Thymus (tissue), 11 donors: ENCODE measurements around the gene TPI1. TPM values are rescaled to one million over a fixed set of nuclear protein-coding genes. Genes with fewer than 3 reads are reported as not detected.
"Not testable (repeated sequence)": the region's sequence is repeated elsewhere in the genome, so short reads cannot be mapped to it uniquely, and the experiment has no call there.

Source experiments
- DNase-seq, 9 donors: peaks; one replicate each; pipeline ENCODE4 v3.0.0-alpha.2; 2013; ENCODE audit warnings: low spot score in 9 of 9, low read depth in 6 of 9, missing footprints in 1 of 9
- H3K27ac ChIP-seq, 2 donors: one replicate each; pipeline ENCODE4 v1.5.1; 2013; ENCODE audit warnings: control low read depth in 1 of 2, low read depth in 1 of 2, low read length in 1 of 2, mild to moderate bottlenecking in 1 of 2, moderate library complexity in 1 of 2
- H3K27me3 ChIP-seq, 2 donors: one replicate each; pipeline ENCODE4 v1.5.1; 2013; ENCODE audit warnings: low read length in 1 of 2; ENCODE audit not compliant: control insufficient read depth in 2 of 2, insufficient read depth in 1 of 2
- H3K36me3 ChIP-seq, 2 donors: one replicate each; pipeline ENCODE4 v1.5.1; 2013; ENCODE audit warnings: low read length in 1 of 2, mild to moderate bottlenecking in 1 of 2, moderate library complexity in 1 of 2; ENCODE audit not compliant: control insufficient read depth in 2 of 2, insufficient read depth in 2 of 2
- H3K4me1 ChIP-seq, 2 donors: one replicate each; pipeline ENCODE4 v1.5.1; 2013; ENCODE audit warnings: low read length in 2 of 2; ENCODE audit not compliant: control insufficient read depth in 2 of 2, insufficient read depth in 2 of 2
- H3K4me3 ChIP-seq, 2 donors: one replicate each; pipeline ENCODE4 v1.5.1; 2013; ENCODE audit warnings: low read length in 2 of 2, control low read depth in 1 of 2, mild to moderate bottlenecking in 1 of 2
- H3K9me3 ChIP-seq, 2 donors: one replicate each; pipeline ENCODE4 v1.5.1; 2013; ENCODE audit warnings: low read length in 1 of 2, mild to moderate bottlenecking in 1 of 2; ENCODE audit not compliant: control insufficient read depth in 2 of 2, insufficient read depth in 1 of 2
- WGBS: extraction: QIAGEN DNeasy Blood & Tissue Kit; methylation state at CpG from one replicate; pipeline ENCODE4 v1.1.7; 2013; 5-methylcytosine and 5-hydroxymethylcytosine counted together
- polyA plus RNA-seq: library from polyadenylated mRNA; stranded (reverse); fragments of 200-250 nt; gene quantifications from one replicate; pipeline ENCODE4 v1.2.3, GENCODE V29; 2013
- total RNA-seq: library from RNA; stranded (reverse); fragments of 120-200 nt; gene quantifications from one replicate; pipeline ENCODE4 v1.2.4, GENCODE V29; 2013
- donor health status: healthy.

Gene TPI1
- total and polyA plus RNA-seq, 2 donors: 282 to 628 TPM

GRCh38 chr12:6868211-6869048 lies 1.1 kb downstream of the TPI1 start:
- peaks cover 32 to 55% of the 10 kb centered on the region in 2 donors for H3K36me3 ChIP-seq
- H3K4me3 ChIP-seq: peak overlapping the region; percentile 57 to 78
- peaks cover 15 to 51% of the 10 kb centered on the region in 2 donors for H3K4me1 ChIP-seq
- WGBS: 19% methylated on average over 22 of the region's 22 CpGs
- peak overlapping the region; percentile 82 to 92 for H3K27ac ChIP-seq
- DNase-seq: peak in 2 of 9 donors; percentile 44 to 45
- H3K27me3 ChIP-seq: no peaks in the 10 kb centered on the region
- peaks cover 0 to 4% of the 10 kb centered on the region in 2 donors for H3K9me3 ChIP-seq

GRCh38 chr12:6869049-6870021 lies 2.0 kb downstream of the TPI1 start:
- DNase-seq: peak; percentile 61 to 92 (median 83)
- H3K4me3 ChIP-seq: peak overlapping the region in 1 of 2 donors; percentile 5
- peaks cover 26 to 46% of the 10 kb centered on the region in 2 donors for H3K36me3 ChIP-seq
- peaks cover 0 to 4% of the 10 kb centered on the region in 2 donors for H3K9me3 ChIP-seq
- no peaks in the 10 kb centered on the region for H3K27me3 ChIP-seq
- peaks cover 18 to 60% of the 10 kb centered on the region in 2 donors for H3K4me1 ChIP-seq
- 55% methylated on average over 12 of the region's 12 CpGs for WGBS
- peak overlapping the region in 1 of 2 donors; percentile 55 for H3K27ac ChIP-seq

DNA sequence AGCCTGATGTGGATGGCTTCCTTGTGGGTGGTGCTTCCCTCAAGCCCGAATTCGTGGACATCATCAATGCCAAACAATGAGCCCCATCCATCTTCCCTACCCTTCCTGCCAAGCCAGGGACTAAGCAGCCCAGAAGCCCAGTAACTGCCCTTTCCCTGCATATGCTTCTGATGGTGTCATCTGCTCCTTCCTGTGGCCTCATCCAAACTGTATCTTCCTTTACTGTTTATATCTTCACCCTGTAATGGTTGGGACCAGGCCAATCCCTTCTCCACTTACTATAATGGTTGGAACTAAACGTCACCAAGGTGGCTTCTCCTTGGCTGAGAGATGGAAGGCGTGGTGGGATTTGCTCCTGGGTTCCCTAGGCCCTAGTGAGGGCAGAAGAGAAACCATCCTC lies 3.0 kb downstream of the TPI1 start:
- not testable (repeated sequence) for H3K4me3 ChIP-seq, DNase-seq, H3K27ac ChIP-seq, H3K9me3 ChIP-seq, H3K27me3 ChIP-seq
- Histone ChIP-seq H3K4me1 (peaks cover 18 to 62% of the 10 kb centered on the region in 2 donors), H3K36me3 (peaks cover 18 to 38% of the 10 kb centered on the region in 2 donors)
- 95% methylated on average over 4 of the region's 4 CpGs for WGBS

- 88% methylated on average over 12 of the region's 12 CpGs for WGBS
- peaks cover 11 to 28% of the 10 kb centered on the region in 2 donors for H3K36me3 ChIP-seq
- DNase-seq: peak in 1 of 9 donors; percentile 34
- H3K4me3 ChIP-seq: peak overlapping the region in 1 of 2 donors; percentile 6
- H3K27me3 ChIP-seq: no peaks in the 10 kb centered on the region
- peaks cover 18 to 62% of the 10 kb centered on the region in 2 donors for H3K4me1 ChIP-seq
- peaks cover 0 to 4% of the 10 kb centered on the region in 2 donors for H3K9me3 ChIP-seq
- H3K27ac ChIP-seq: peak overlapping the region in 1 of 2 donors; percentile 38
These were observed 4.0 kb downstream of the TPI1 start for GRCh38 chr12:6871052-6871957.

DNA sequence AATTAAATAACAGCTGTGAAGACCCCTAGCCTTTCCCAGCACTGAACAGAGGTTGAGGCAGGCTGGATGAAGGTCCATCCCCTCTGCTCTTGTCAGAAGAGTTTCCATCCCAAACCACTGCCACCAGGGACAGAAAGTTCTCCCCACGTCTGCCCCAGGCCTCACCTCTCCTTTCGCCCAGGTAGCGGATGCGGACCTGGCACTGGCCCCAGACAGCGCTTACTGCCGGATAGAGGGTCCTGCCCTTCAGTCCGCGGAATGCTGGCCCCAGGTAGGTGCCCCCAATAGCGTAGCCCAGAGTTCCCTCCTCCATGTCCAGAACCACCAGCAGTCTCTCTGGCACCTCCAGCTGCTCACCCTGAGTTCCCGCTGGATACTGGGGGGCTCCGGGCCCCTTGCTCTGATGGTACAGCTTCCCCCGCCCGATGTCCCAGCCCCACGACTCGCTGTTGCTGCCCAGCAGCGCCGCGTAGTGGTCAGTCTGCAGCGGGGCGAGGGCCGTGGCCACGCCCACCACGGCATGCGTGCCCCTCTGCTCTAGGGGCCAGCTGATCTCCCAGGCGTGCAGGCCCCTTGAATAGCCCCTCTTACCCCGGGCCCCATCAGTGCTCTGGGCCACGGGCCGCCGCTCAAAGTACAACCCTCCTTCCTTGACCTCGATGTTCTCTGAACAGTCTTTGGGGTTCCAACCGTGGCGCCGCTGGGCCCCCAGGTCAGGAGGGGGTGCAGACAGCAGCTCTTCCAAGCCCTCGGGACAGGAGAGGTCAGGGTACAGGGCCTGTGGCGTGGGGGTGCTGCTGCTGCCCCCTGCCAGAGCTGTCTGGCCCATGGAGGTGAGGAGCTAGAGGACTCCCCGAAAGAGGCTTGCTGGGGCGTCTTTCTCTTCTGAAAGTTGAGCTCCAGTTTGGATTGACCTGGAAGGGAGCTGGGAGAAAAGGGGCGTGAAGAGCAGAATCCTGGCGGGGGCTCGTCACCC lies 5.0 kb downstream of the TPI1 start:
- Histone ChIP-seq H3K9me3 (peaks cover 0 to 4% of the 10 kb centered on the region in 2 donors), H3K36me3 (peaks cover 11 to 29% of the 10 kb centered on the region in 2 donors), H3K4me1 (peaks cover 15 to 54% of the 10 kb centered on the region in 2 donors), H3K27ac (peak overlapping the region; percentile 80 to 81), H3K4me3 (peak overlapping the region; percentile 81 to 82), H3K27me3 (no peaks in the 10 kb centered on the region)
- peak; percentile 48 to 88 (median 77) for DNase-seq
- 7% methylated on average over 40 of the region's 40 CpGs for WGBS

DNA sequence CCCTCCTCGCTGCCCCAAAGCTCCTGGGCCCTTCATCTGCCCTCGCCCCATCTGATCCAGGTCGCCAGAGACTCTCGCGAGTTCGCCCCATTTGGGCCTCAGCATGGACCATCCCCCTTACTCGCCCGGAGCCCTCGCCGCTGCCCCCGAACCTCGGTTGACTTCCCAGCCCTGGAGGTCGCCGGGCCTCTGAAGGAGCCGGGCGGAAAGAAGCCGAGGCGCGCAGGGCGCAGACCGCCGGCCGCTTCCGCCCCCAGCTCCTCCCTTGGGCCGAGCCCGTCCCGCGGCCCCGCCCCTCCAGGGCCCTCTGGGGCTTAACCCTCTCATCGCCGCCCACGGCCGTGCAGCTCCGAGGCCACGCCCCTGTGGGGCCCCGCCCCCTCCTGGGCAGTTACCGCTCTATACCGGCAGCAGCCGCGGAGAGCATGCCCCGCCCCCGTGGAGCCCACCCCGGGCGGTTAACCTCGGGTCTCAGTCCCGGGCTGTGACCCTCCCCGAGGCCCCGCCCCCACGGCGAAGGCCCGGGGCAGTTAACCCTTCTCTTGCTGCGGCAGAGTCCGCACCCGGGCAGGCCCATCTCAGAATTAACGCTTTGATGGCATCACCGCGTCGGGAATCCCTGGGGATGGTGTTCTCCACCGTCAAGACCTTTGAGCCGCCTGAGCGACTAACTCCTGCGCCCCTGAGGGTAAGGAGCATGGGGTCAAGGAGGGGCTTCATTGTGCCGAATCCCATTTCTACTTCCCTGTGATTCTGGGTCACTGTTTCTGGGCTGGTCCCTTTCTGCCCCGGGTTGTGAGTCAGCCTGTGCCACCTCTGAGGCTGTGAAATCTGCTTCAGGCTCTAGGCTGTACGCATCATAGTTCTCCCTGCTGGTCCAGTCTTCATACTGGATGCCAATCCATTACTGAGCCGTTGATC lies 6.0 kb downstream of the TPI1 start, which contains the start of gene SPSB2:
TSS of gene SPSB2 (minus strand) at position 210 of the 921 bp plus-strand sequence. CDS start 402 bp downstream, outside the sequence.
- Histone ChIP-seq H3K4me1 (peaks cover 14 to 50% of the 10 kb centered on the region in 2 donors), H3K9me3 (peaks cover 0 to 4% of the 10 kb centered on the region in 2 donors), H3K27me3 (no peaks in the 10 kb centered on the region), H3K27ac (peak within 1 kb of the TSS; percentile 80 to 88), H3K36me3 (peaks cover 11 to 29% of the 10 kb centered on the region in 2 donors), H3K4me3 (peak within 1 kb of the TSS; percentile 81 to 82)
- under 1% methylated on average over 66 of the region's 66 CpGs for WGBS
- peak; percentile 85 to 99 (median 98) for DNase-seq

DNA sequence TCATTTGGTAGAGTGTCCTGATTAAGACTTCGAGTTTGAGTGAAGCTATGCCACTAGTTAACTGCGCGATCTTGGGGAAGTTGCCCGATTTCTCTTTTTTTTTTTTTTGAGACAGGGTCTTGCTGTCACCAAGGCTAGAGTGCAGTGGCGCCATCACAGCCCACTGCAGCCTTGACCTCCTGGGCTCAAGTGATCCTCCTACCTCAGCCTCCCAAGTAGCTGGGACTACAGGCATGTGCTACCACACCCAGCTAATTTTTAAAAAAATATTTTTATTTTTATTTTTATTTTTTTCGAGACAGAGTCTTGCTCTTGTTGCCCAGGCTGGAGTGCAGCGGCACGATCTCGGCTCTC lies 6.7 kb downstream of the TPI1 start:
- Histone ChIP-seq H3K27ac (peak overlapping the region; percentile 67 to 88), H3K36me3 (peaks cover 11 to 29% of the 10 kb centered on the region in 2 donors), H3K4me3 (peak overlapping the region; percentile 81 to 82), H3K4me1 (peaks cover 12 to 43% of the 10 kb centered on the region in 2 donors)
- not testable (repeated sequence) for H3K27me3 ChIP-seq, DNase-seq, H3K9me3 ChIP-seq
- WGBS: 51% methylated on average over 9 of the region's 9 CpGs
